Endothelial cell of umbilical vein (primary cell): Measurements from ENCODE around the gene ZG16. TPM values are rescaled to one million over a fixed set of nuclear protein-coding genes. Genes with fewer than 3 reads are reported as not detected.

Experiments used
- BruUV-seq: library from RNA; stranded (reverse); fragments of 400-500 nt; replicated peaks from 2 replicates; lab custom pipeline; 2021; lab: Mats Ljungman, UMichigan
- CTCF ChIA-PET: fragments of 300-600, 350-600 bp; sonication (Branson Sonifier 250); formaldehyde crosslinking; loops from one replicate; lab custom pipeline; 2021; ENCODE audit warnings: antibody characterized with exemption, inconsistent platforms; lab: Charles Lee
- POLR2A ChIA-PET: fragments of 300-600, 350-600 bp; sonication (Branson Sonifier 250); formaldehyde crosslinking; loops from one replicate; lab custom pipeline; 2021; ENCODE audit warnings: antibody characterized with exemption, inconsistent platforms; lab: Charles Lee
- DNase-seq: peaks from one replicate; pipeline ENCODE4 v3.0.0-alpha.2; 2011; ENCODE audit warnings: low read depth, low spot score
- FAIRE-seq: peaks from 2 replicates; lab custom pipeline; 2011; peaks lifted over from hg19 to GRCh38; lab: Jason Lieb, UNC
- H2AFZ ChIP-seq: 2 replicates; pipeline ENCODE4 v1.6.0; 2012; ENCODE audit warnings: low read depth, low read length, control low read depth, inconsistent platforms
- H3K27ac ChIP-seq: 2 replicates; pipeline ENCODE4 v1.5.1; 2011; ENCODE audit warnings: low read depth, mild to moderate bottlenecking, control low read depth, low read length, moderate library complexity; ENCODE audit not compliant: insufficient read depth
- H3K27me3 ChIP-seq, 2 experiments: 2 replicates each; pipeline versions ENCODE4 v1.6.0 to v1.6.1; 2011; ENCODE audit warnings: low read length in 2 of 2, mixed read lengths in 1 of 2; ENCODE audit not compliant: control insufficient read depth in 2 of 2, insufficient read depth in 2 of 2
- H3K36me3 ChIP-seq, 2 experiments: 2 replicates in 1 of 2; 3 replicates in 1 of 2; pipeline ENCODE4 v1.5.1; 2011; ENCODE audit warnings: low read length in 2 of 2, mild to moderate bottlenecking in 1 of 2, moderate library complexity in 1 of 2; ENCODE audit not compliant: control insufficient read depth in 2 of 2, insufficient read depth in 2 of 2; ENCODE audit errors: extremely low read depth in 1 of 2
- H3K4me1 ChIP-seq: 3 replicates; pipeline ENCODE4 v1.5.1; 2011; ENCODE audit warnings: mild to moderate bottlenecking, low read length; ENCODE audit not compliant: control insufficient read depth, insufficient read depth; ENCODE audit errors: extremely low read depth
- H3K4me2 ChIP-seq: 2 replicates; pipeline ENCODE4 v1.6.1; 2011; ENCODE audit warnings: low read length, control low read depth, mixed read lengths; ENCODE audit not compliant: insufficient read depth
- H3K4me3 ChIP-seq, 3 experiments: fragments of 200-600 bp in 1 of 3; sonication (generic), shearing (Covaris generic) in 1 of 3; replicated peaks in 1 of 3; 2 replicates each; pipeline ENCODE4 v1.5.1; 2011 to 2016; ENCODE audit warnings: control low read depth in 3 of 3, low read length in 3 of 3, mild to moderate bottlenecking in 2 of 3, inconsistent platforms in 1 of 3, low read depth in 1 of 3, moderate library complexity in 1 of 3; ENCODE audit not compliant: insufficient read depth in 1 of 3
- H3K79me2 ChIP-seq: 2 replicates; pipeline ENCODE4 v1.6.0; 2012; ENCODE audit warnings: low read length, inconsistent platforms; ENCODE audit not compliant: control insufficient read depth, insufficient read depth
- H3K9ac ChIP-seq: replicated peaks from 2 replicates; pipeline ENCODE3; 2011; ENCODE audit warnings: low read length, control low read depth; ENCODE audit not compliant: insufficient read depth; ENCODE audit errors: extremely low read depth
- H3K9me1 ChIP-seq: replicated peaks from 3 replicates; pipeline ENCODE4 v1.6.0; 2011; ENCODE audit warnings: mild to moderate bottlenecking, low read length; ENCODE audit not compliant: control insufficient read depth, insufficient read depth; ENCODE audit errors: extremely low read depth
- H3K9me3 ChIP-seq: replicated peaks from 2 replicates; pipeline ENCODE4 v1.5.1; 2012; ENCODE audit warnings: low read length, inconsistent platforms; ENCODE audit not compliant: control insufficient read depth, insufficient read depth
- H4K20me1 ChIP-seq: replicated peaks from 2 replicates; pipeline ENCODE3; 2011; ENCODE audit warnings: mild to moderate bottlenecking, low read length; ENCODE audit not compliant: control insufficient read depth, insufficient read depth; ENCODE audit errors: extremely low read depth
- CTCF ChIP-seq, 2 donors: IDR thresholded peaks; 1 replicate in 1 of 2; 2 replicates in 1 of 2; pipeline ENCODE4 v1.5.1; 2011; ENCODE audit warnings: low read length in 2 of 2, mild to moderate bottlenecking in 2 of 2, moderate library complexity in 2 of 2, control low read depth in 1 of 2, inconsistent platforms in 1 of 2, low read depth in 1 of 2; ENCODE audit not compliant: insufficient read depth in 1 of 2; ENCODE audit errors: extremely low read depth in 1 of 2
- EZH2 ChIP-seq: IDR thresholded peaks from 2 replicates; pipeline ENCODE4 v1.6.1; 2012; ENCODE audit warnings: borderline replicate concordance, low read depth, mild to moderate bottlenecking, moderate library complexity, low read length, inconsistent platforms; ENCODE audit not compliant: severe bottlenecking
- FOS ChIP-seq: IDR thresholded peaks from 2 replicates; pipeline ENCODE4 v1.6.1; 2011; ENCODE audit warnings: mild to moderate bottlenecking, low read length, moderate library complexity, borderline replicate concordance; ENCODE audit not compliant: insufficient read depth
- GATA2 ChIP-seq: IDR thresholded peaks from 2 replicates; pipeline ENCODE4 v1.7.0; 2011; ENCODE audit warnings: low read depth, mild to moderate bottlenecking, moderate library complexity, mixed read lengths, low read length; ENCODE audit not compliant: insufficient read length, insufficient read depth
- JUN ChIP-seq: IDR thresholded peaks from 2 replicates; pipeline ENCODE4 v1.6.1; 2011; ENCODE audit warnings: borderline replicate concordance, low read depth; ENCODE audit not compliant: insufficient read length, insufficient read depth
- MAX ChIP-seq: IDR thresholded peaks from 2 replicates; pipeline ENCODE4 v1.6.1; 2011; ENCODE audit not compliant: insufficient read depth, insufficient read length
- MYC ChIP-seq: IDR thresholded peaks from one replicate; pipeline ENCODE4 v1.6.1; 2011; ENCODE audit warnings: mild to moderate bottlenecking, low read depth, low read length
- POLR2A ChIP-seq: IDR thresholded peaks from 2 replicates; pipeline ENCODE4 v1.6.1; 2012; ENCODE audit warnings: low read depth, mild to moderate bottlenecking, control low read depth, low read length
- POLR2AphosphoS5 ChIP-seq: IDR thresholded peaks from 2 replicates; pipeline ENCODE4 v1.6.1; 2012; ENCODE audit warnings: low read depth, mild to moderate bottlenecking, control low read depth, low read length, moderate library complexity; ENCODE audit not compliant: insufficient read depth
- dilution Hi-C: fragments of 300-500 bp; cut with MboI; formaldehyde crosslinking; loops from one replicate; pipeline ENCODE4 v1.15.0; 2019; ENCODE audit warnings: low sequenced_read_pairs; ENCODE audit not compliant: extremely low pct_ligation_motif_present
- intact Hi-C: fragments of 100-400 bp; cut with micrococcal nuclease; formaldehyde crosslinking; loops from one replicate; pipeline ENCODE4 v1.10.0; 2022
- polyA plus RNA-seq, 4 experiments: library from polyadenylated mRNA; depleted of rRNA in 3 of 4; stranded (reverse) in 3 of 4; unstranded in 1 of 4; fragments of >200 nt; gene quantifications; 2 replicates each; pipeline versions ENCODE4 v1.2.1 to v1.2.3, GENCODE V29; 2011 to 2012; ENCODE audit warnings: missing spikeins in 1 of 4
- total RNA-seq: library from RNA; stranded (reverse); gene quantifications from 2 replicates; pipeline ENCODE4 v1.2.3, GENCODE V29; 2021

Gene ZG16
- total and polyA plus RNA-seq, 2 donors (not counting 3 experiments of a cell fraction or from before 2014, with no cell fraction given): not detected

GRCh38 chr16:29807426-29808218 is 29.6 kb downstream of the ZG16 start:
- TSS peak; percentile 47 for BruUV-seq
- H3K79me2 ChIP-seq: peaks cover 29% of the 10 kb centered on the region
- dilution Hi-C loops (loop anchor here (10.0 kb wide), 1 partner anchor 187 kb away; the partner anchor contains the start of genes HIRIP3 and INO80E), intact Hi-C loops (loop anchor here (1.0 to 5.0 kb wide), 4 partner anchors 41 to 214 kb away; partner anchors contain the start of gene TAOK2)
- H3K9me3 ChIP-seq: no peaks in the 10 kb centered on the region
- FAIRE-seq (peak; percentile 84), DNase-seq (peak; percentile 92)
- no peak for TF ChIP-seq FOS
- peak; percentile 99 for TF ChIP-seq MAX
- TF ChIP-seq POLR2A: peak; percentile 87
- TF ChIP-seq CTCF (IDR thresholded peaks at IDR 0.05; ENCODE audit: extremely low read depth in 1 of 2, insufficient read depth in 1 of 2, low read depth in 1 of 2, low read length in 2 of 2): peak; percentile 57 to 79
- no peak for TF ChIP-seq GATA2
- TF ChIP-seq MYC: no peak
- TF ChIP-seq EZH2: no peak
- TF ChIP-seq POLR2AphosphoS5: peak; percentile 77
- no peak for TF ChIP-seq JUN
- H3K4me2 ChIP-seq: peak overlapping the region; percentile 71
- H3K4me3 ChIP-seq: peak overlapping the region; percentile 17 to 72 (median 62)
- no peaks in the 10 kb centered on the region for H3K27me3 ChIP-seq
- peaks cover 45% of the 10 kb centered on the region for H3K4me1 ChIP-seq
- H3K9ac ChIP-seq: peak overlapping the region; percentile 44
- H3K27ac ChIP-seq: peak overlapping the region; percentile 23
- no peaks in the 10 kb centered on the region for H4K20me1 ChIP-seq
- H3K36me3 ChIP-seq: peaks cover 6 to 14% of the 10 kb centered on the region in 2 experiments
- no peak overlapping the region for H2AFZ ChIP-seq
- ChIA-PET CTCF (interaction anchor here (0.5 to 3.7 kb wide), 32 partner anchors 9 to 346 kb away, joined by 3 to 163 read pairs (median 6); partner anchors contain the start of genes ALDOA, ASPHD1, CDIPT and KCTD13), POLR2A (interaction anchor here (1.0 to 1.5 kb wide), 4 partner anchors 8 to 45 kb away, joined by 3 to 4 read pairs (median 3); partner anchors contain the start of genes KIF22 and PAGR1)
- no peaks in the 10 kb centered on the region for H3K9me1 ChIP-seq
